Urinary bladder (tissue), 4 donors: Measurements from ENCODE around the gene IRX2. TPM values are rescaled to one million over a fixed set of nuclear protein-coding genes. Genes with fewer than 3 reads are reported as not detected.

ENCODE experiments used
- DNase-seq: peaks from one replicate; pipeline ENCODE4 v3.0.0-alpha.2; 2015; ENCODE audit errors: extremely low spot score
- H3K27ac ChIP-seq: one replicate; pipeline ENCODE4 v1.5.1; 2013; ENCODE audit warnings: low read depth, mild to moderate bottlenecking, moderate library complexity
- H3K36me3 ChIP-seq: one replicate; pipeline ENCODE4 v1.6.1; 2013; ENCODE audit warnings: mild to moderate bottlenecking, moderate library complexity; ENCODE audit not compliant: insufficient read depth
- H3K4me1 ChIP-seq: one replicate; pipeline ENCODE4 v1.6.1; 2013; ENCODE audit warnings: mild to moderate bottlenecking, moderate library complexity; ENCODE audit not compliant: insufficient read depth
- H3K4me3 ChIP-seq: one replicate; pipeline ENCODE4 v1.5.1; 2013; ENCODE audit warnings: low read depth, low read length
- WGBS: extraction: QIAGEN DNeasy Blood & Tissue Kit; methylation state at CpG from one replicate; pipeline ENCODE4 v1.1.7; 2013; 5-methylcytosine and 5-hydroxymethylcytosine counted together
- polyA plus RNA-seq: library from polyadenylated mRNA; stranded (reverse); fragments of 200-250 nt; gene quantifications from one replicate; pipeline ENCODE4 v1.2.3, GENCODE V29; 2013
- total RNA-seq: library from RNA; depleted of rRNA; stranded (reverse); fragments of >200 nt; gene quantifications from one replicate; pipeline ENCODE4 v1.2.3, GENCODE V29; 2014
- donor health status: healthy with polysubstance abuse.
- donor health status: healthy.

IRX2 gene
- total and polyA plus RNA-seq, 2 donors: 0.20 to 0.58 TPM

GRCh38 chr5:2741956-2742355 is 9.5 kb downstream of the IRX2 start:
- Histone ChIP-seq H3K4me1 (no peaks in the 10 kb centered on the region), H3K36me3 (no peaks in the 10 kb centered on the region), H3K4me3 (no peak overlapping the region), H3K27ac (no peak overlapping the region)
- DNase-seq: no peak
- WGBS: 11% methylated on average over 3 of the region's 3 CpGs

GRCh38 chr5:2740876-2741555 is 10.5 kb downstream of the IRX2 start:
- no peaks in the 10 kb centered on the region for H3K4me1 ChIP-seq
- WGBS: 9% methylated on average over 25 of the region's 25 CpGs
- H3K4me3 ChIP-seq: no peak overlapping the region
- no peak for DNase-seq
- no peak overlapping the region for H3K27ac ChIP-seq
- no peaks in the 10 kb centered on the region for H3K36me3 ChIP-seq

DNA sequence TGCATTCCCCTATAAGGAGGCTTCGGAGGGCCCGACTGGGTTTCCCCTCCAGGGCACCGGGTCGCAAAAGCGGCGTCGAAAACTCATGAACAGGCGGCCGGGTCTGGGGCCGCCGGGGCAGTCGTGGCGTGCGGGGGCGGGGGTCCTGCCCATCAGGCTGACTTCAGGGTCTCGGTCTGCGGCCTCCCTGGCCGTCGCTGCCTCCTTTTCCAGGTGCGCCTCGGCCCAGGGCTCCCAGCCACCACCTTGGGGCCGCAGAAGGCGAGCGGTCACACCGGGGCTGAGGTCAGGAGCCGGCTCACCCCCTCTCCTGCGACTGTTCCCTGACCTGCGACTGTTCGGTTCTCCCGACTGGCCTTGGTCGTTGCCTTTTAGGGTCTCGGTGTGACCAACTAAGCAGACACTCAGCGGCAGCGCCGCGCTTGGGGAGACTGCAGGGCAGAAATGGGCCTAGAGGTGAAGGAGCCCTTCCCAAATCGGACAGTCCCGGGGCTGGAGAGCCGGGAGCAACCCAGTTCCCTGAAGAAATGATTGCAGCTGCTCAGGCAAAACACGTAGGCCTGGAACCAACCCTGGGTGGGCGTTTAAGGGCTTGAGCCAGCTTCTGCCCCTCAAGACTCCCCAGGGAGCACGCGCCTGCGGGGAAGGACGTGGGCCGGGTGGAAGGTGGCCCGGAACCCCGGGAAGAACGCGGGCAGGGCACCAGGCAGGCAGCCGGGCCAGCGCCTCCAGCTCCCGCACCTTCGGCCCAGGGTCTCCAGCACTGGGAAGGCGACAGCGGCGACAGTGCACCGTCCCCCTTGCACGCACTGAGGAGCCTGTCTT is 11.2 kb downstream of the IRX2 start:
- H3K4me3 ChIP-seq: peak overlapping the region; percentile 55
- no peak overlapping the region for H3K27ac ChIP-seq
- no peaks in the 10 kb centered on the region for H3K4me1 ChIP-seq
- no peak for DNase-seq
- 11% methylated on average over 59 of the region's 59 CpGs for WGBS
- no peaks in the 10 kb centered on the region for H3K36me3 ChIP-seq

DNA sequence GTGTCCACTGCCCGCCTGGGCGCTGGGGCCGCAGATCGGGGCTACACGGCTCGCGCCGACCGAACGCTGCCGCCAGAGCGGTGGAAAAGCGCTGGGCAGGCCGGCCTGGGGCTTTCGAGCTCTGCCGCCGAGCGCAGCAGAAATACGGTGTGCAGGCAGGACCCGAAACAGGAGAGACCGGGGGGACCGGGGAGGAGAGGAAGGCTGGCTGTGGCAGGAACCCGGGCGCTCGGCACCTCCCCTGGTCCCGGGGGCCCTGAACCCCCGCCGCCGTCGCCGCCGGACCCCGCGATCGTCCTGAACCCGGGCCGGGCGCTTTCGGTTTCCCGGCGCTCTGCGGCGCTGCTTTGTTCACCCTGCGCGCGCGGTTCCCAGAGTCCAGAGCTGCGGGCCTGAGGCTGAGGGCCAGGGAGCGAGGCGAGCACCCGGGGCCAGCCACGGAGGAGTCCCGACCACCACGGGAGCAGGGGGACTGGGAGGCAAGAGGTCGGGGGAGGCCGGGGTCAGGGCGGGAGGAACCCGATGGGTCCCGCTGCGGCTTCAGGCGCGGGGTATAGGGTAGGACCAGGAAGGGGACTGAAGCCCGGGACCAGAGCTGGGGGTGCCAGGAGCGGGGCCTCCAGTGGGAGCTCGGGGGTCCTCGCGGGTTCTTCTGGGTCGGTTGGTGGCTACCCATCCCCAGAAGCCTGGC is 12.0 kb downstream of the IRX2 start:
- Histone ChIP-seq H3K4me1 (no peaks in the 10 kb centered on the region), H3K36me3 (no peaks in the 10 kb centered on the region), H3K27ac (no peak overlapping the region), H3K4me3 (peak overlapping the region; percentile 55)
- under 1% methylated on average over 68 of the region's 68 CpGs for WGBS
- no peak for DNase-seq

GRCh38 chr5:2738700-2739359 is 12.6 kb downstream of the IRX2 start:
- no peak for DNase-seq
- Histone ChIP-seq H3K4me3 (peak overlapping the region; percentile 55), H3K4me1 (no peaks in the 10 kb centered on the region), H3K27ac (no peak overlapping the region), H3K36me3 (no peaks in the 10 kb centered on the region)
- WGBS: 4% methylated on average over 54 of the region's 54 CpGs

- WGBS: 10% methylated on average over 10 of the region's 10 CpGs
- no peaks in the 10 kb centered on the region for H3K36me3 ChIP-seq
- no peaks in the 10 kb centered on the region for H3K4me1 ChIP-seq
- no peak overlapping the region for H3K4me3 ChIP-seq
- H3K27ac ChIP-seq: no peak overlapping the region
- no peak for DNase-seq
These were observed 13.2 kb downstream of the IRX2 start for GRCh38 chr5:2738156-2738699.

- 71% methylated on average over 17 of the region's 17 CpGs for WGBS
- H3K27ac ChIP-seq: no peak overlapping the region
- H3K36me3 ChIP-seq: no peaks in the 10 kb centered on the region
- no peak overlapping the region for H3K4me3 ChIP-seq
- no peak for DNase-seq
- no peaks in the 10 kb centered on the region for H3K4me1 ChIP-seq
These were observed 14.0 kb downstream of the IRX2 start for GRCh38 chr5:2737273-2738155.

- DNase-seq: no peak
- Histone ChIP-seq H3K4me1 (no peaks in the 10 kb centered on the region), H3K4me3 (no peak overlapping the region), H3K36me3 (no peaks in the 10 kb centered on the region), H3K27ac (no peak overlapping the region)
- 86% methylated on average over 8 of the region's 8 CpGs for WGBS
These were observed 14.6 kb downstream of the IRX2 start for GRCh38 chr5:2736872-2737271.

DNA sequence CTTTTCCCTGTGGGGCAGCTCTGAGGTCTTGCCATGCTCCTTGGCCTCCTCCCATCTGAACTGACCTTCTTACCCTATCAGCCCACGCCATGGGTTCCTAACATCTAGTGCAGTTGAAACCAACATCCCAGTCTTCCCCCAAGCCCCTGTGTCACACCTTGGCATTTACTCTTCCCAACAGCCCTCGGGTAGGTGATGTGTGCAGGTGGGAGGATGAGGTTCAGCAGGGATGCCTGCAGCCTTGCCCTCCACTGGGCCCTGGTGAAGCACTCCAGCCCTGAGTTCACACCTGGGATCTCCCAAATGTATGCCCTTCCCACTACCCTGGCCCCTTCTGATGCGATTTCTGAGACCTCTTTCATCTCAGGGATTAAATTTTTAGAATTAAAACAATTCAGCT is 15.5 kb downstream of the IRX2 start:
- no peak overlapping the region for H3K4me3 ChIP-seq
- no peak overlapping the region for H3K27ac ChIP-seq
- 64% methylated on average over 3 of the region's 3 CpGs for WGBS
- H3K36me3 ChIP-seq: no peaks in the 10 kb centered on the region
- no peak for DNase-seq
- no peaks in the 10 kb centered on the region for H3K4me1 ChIP-seq

DNA sequence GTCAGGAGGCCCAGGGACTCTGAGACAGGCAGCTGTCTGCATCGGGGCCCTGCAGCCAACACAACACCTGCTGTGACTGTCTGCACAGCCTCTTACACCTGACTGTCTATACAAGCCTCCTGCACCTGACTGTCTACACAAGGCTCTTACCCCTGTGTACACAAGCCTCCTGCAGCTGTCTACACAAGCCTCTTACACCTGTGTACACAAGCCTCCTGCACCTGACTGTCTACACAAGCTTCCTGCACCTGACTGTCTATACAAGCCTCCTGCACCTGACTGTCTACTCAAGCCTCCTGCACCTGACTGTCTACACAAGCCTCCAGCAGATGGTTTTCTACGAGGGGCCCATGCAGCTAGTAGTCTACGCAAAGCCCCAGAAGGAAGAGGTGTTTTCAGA is 18.6 kb downstream of the IRX2 start:
- Histone ChIP-seq H3K36me3 (no peaks in the 10 kb centered on the region), H3K4me1 (no peaks in the 10 kb centered on the region), H3K27ac (no peak overlapping the region), H3K4me3 (no peak overlapping the region)
- 56% methylated on average over 3 of the region's 3 CpGs for WGBS
- DNase-seq: no peak

DNA sequence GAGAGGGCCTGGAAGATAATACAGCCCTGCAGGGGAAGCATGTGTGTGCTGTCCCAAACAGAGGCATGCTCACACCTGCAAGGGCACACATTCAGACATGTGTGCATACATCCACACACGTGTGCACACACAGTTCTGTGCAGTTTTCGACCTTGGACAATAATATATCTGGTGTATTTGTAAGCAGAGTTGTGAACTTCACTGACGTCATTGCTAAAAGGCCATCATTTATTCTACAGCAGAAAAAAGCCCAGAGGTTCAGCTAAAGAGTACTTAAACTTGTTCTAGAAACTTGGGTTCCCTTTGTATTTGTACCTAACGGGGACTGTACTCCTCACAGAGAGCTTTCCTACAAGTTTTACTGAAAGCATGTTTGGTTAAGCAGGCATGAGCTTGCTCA is 19.5 kb downstream of the IRX2 start:
- Histone ChIP-seq H3K27ac (no peak overlapping the region), H3K4me1 (no peaks in the 10 kb centered on the region), H3K36me3 (no peaks in the 10 kb centered on the region), H3K4me3 (no peak overlapping the region)
- DNase-seq: no peak
- WGBS: 69% methylated on average over 4 of the region's 4 CpGs

DNA sequence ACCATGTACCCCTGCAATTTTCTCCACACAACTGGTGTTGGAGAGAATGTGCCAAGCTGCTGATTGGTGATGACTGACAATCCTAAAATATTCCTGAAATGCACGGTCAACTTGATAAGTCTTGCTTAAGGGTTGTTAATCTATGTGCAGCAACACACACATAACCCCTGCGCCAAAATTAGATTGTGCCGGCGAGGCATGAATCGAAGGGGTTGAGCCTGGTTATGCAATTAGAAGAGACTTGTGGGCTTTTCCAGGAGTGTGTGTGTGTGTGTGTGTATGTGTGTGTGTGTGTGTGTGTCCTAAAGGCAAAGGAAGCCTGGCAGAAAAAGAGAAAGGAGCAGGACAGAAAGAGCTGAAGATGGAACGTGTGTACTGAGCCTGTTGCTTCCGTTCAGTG is 22.3 kb downstream of the IRX2 start:
- WGBS: 61% methylated on average over 7 of the region's 7 CpGs
- Histone ChIP-seq H3K36me3 (no peaks in the 10 kb centered on the region), H3K4me1 (no peaks in the 10 kb centered on the region), H3K27ac (no peak overlapping the region), H3K4me3 (no peak overlapping the region)
- no peak for DNase-seq
